Activated CD4-positive, alpha-beta T cell treated with anti-CD3 and anti-CD28 coated beads, Interleukin-2, amount 10 ng/mL, durations not matched to agents 7 days and 5 days (primary cell): ENCODE results near the gene PIP5KL1. TPM values are rescaled to one million over a fixed set of nuclear protein-coding genes. Genes with fewer than 3 reads are reported as not detected.

Experiments
- CTCF ChIA-PET: fragments of 350-600 bp; sonication (Branson Sonifier 250); formaldehyde crosslinking; loops from one replicate; lab custom pipeline; 2021; ENCODE audit warnings: antibody characterized with exemption; lab: Charles Lee
- POLR2A ChIA-PET: fragments of 350-600 bp; sonication (Branson Sonifier 250); formaldehyde crosslinking; loops from one replicate; lab custom pipeline; 2021; ENCODE audit warnings: antibody characterized with exemption; lab: Charles Lee
- DNase-seq: peaks from one replicate; pipeline ENCODE4 v3.0.0-alpha.2; 2020
- H3K27ac Mint-ChIP-seq: one replicate; pipeline ENCODE4 v1.8.0; 2021; ENCODE audit warnings: mild to moderate bottlenecking, moderate library complexity, mixed read lengths
- H3K27me3 Mint-ChIP-seq: one replicate; pipeline ENCODE4 v1.8.0; 2021; ENCODE audit warnings: mixed read lengths
- H3K36me3 Mint-ChIP-seq: one replicate; pipeline ENCODE4 v1.8.0; 2021; ENCODE audit warnings: low read depth, mixed read lengths
- H3K4me1 Mint-ChIP-seq: one replicate; pipeline ENCODE4 v1.8.0; 2021; ENCODE audit warnings: mixed read lengths
- H3K4me3 Mint-ChIP-seq: one replicate; pipeline ENCODE4 v1.8.0; 2021; ENCODE audit warnings: mild to moderate bottlenecking, moderate library complexity, mixed read lengths
- H3K9me3 Mint-ChIP-seq: one replicate; pipeline ENCODE4 v1.8.0; 2021; ENCODE audit warnings: mixed read lengths
- total RNA-seq, 2 experiments: library from RNA; stranded (reverse); gene quantifications; one replicate each; pipeline ENCODE4 v1.2.3, GENCODE V29; 2021

PIP5KL1 gene
- total RNA-seq, 2 experiments from 2014 or later: 2.5 to 4.1 TPM

DNA sequence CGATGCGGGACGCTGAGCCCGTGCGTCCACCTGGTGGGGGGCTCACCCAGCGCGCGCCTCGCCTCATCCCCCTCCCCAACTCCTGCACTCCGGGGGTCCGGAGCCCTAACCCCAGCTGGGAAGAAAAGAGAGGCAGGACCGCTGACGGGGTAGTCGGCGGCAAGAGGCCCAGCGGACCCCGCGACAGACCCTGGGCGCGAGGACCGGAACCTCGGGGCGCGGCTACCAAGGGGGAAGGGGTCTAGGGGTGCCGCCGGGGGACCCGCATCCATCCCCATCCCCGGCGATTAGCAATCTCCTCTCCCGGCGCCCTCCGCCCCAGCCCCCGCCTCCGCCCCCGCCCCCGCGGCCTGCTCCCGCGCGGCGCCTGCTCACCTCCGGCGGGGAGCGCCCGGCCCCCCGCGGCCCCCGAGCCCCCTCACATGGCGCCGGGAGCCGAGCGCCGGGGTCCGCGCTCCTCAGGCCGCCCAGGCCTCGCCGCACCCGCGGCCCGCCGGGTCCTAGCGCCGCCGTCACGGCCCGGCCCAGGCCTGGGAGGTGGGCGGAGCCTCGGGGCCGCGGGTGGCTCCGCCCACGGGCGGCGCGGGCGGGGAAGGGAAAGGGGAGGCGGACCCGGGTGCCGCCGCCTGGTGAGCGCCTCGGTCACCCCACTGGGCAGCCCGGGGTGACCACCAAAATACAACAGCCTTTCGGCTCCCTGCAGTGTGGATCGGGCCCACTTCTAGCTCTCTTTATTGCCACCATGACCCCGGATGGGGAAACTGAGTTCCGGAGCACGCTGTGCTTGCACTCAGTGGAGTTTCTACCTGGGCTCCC, 31.2 kb downstream of the PIP5KL1 start, which contains the start of gene ST6GALNAC6:
TSS of gene ST6GALNAC6 (minus strand) at position 476 of the 816 bp plus-strand sequence. CDS start 1,622 bp downstream, outside the sequence.
- DNase-seq: peak; percentile 65
- ChIA-PET CTCF (interaction anchor here (0.6 to 1.5 kb wide), 6 partner anchors 8 to 165 kb away, joined by 3 read pairs; partner anchors contain the start of gene TOR2A), POLR2A (no interaction called here)
- H3K4me1 Mint-ChIP-seq: peaks cover 48% of the 10 kb centered on the region
- H3K4me3 Mint-ChIP-seq: peak within 1 kb of the TSS; percentile 85
- peaks cover 2% of the 10 kb centered on the region for H3K9me3 Mint-ChIP-seq
- H3K27me3 Mint-ChIP-seq: no peaks in the 10 kb centered on the region
- peaks cover 51% of the 10 kb centered on the region for H3K36me3 Mint-ChIP-seq
- H3K27ac Mint-ChIP-seq: peak within 1 kb of the TSS; percentile 77

DNA sequence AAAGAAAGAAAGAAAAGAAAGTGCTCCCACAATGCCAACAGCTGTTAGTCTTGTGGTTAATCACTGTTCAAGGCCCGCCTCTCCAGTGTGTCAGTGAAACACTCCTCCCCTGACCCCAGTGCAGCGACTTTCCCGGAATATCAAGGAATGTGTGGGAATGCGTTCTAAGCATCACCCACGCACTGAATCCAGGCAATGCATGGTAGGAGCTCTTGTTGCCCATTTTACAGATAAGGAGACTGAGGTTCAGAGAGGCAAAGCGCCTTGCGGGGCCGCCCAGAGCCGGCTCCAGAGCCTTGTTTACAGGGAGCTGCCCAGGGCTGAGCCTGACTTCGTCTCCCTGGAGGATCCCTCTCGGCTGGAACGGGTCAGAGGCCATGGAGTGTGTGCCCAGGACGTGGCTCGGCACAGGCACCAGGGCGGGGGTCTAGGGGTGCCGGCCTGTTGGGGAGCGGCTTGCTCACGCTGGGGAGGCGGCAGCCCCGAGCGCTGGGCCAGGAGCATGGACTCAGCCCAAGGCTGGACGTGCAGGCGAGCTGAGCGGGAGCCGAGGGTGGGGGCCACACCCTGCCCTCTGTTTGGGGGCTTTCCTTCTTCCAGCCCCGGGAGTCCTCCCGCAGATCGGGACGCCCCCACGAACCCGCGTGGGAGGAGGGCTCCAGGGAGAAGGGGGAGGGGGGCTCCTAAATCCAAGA, 32.0 kb downstream of the PIP5KL1 start:
- Mint-ChIP-seq H3K9me3 (peaks cover 4% of the 10 kb centered on the region), H3K36me3 (peaks cover 53% of the 10 kb centered on the region), H3K4me1 (peaks cover 43% of the 10 kb centered on the region), H3K27ac (peak overlapping the region; percentile 77), H3K4me3 (peak overlapping the region; percentile 85), H3K27me3 (no peaks in the 10 kb centered on the region)
- POLR2A ChIA-PET: no interaction called here
- CTCF ChIA-PET: no interaction called here
- no peak for DNase-seq

DNA sequence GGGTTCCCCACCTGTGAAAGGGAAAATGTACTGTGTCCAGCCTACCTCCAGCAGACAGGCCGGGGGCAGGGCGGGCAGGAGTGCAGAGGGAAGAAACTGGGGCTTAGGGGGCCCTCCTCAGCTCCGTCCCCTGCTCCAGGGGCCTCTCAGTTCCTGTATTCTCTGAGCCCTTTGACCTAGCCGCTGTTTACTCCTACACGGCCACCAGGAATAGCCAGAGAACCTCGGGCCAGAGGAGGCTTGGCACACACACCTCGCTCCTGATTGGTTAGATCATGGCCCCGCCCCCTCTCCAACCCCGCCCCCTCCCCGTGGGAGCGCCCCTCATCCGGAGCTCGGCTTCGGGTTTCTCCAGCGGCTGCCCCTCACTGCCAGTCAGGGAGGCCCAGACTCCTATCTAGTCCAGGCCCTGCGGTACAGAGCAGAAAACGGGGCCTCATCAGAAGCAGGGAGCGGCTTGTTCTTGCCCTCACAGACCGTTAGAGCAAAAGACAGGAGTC, 33.3 kb downstream of the PIP5KL1 start:
- H3K36me3 Mint-ChIP-seq: peaks cover 65% of the 10 kb centered on the region
- no peak overlapping the region for H3K27ac Mint-ChIP-seq
- CTCF ChIA-PET: interaction anchor here (0.9 to 1.0 kb wide), 2 partner anchors 27 to 111 kb away, joined by 3 read pairs; partner anchors contain the start of gene CDK9
- no peak overlapping the region for H3K4me3 Mint-ChIP-seq
- no peak for DNase-seq
- no peaks in the 10 kb centered on the region for H3K27me3 Mint-ChIP-seq
- POLR2A ChIA-PET: interaction anchor here (0.6 kb wide), 1 partner anchor 109 kb away, joined by 3 read pairs; no protein-coding TSS in a partner anchor
- H3K4me1 Mint-ChIP-seq: peaks cover 43% of the 10 kb centered on the region
- H3K9me3 Mint-ChIP-seq: peaks cover 14% of the 10 kb centered on the region

DNA sequence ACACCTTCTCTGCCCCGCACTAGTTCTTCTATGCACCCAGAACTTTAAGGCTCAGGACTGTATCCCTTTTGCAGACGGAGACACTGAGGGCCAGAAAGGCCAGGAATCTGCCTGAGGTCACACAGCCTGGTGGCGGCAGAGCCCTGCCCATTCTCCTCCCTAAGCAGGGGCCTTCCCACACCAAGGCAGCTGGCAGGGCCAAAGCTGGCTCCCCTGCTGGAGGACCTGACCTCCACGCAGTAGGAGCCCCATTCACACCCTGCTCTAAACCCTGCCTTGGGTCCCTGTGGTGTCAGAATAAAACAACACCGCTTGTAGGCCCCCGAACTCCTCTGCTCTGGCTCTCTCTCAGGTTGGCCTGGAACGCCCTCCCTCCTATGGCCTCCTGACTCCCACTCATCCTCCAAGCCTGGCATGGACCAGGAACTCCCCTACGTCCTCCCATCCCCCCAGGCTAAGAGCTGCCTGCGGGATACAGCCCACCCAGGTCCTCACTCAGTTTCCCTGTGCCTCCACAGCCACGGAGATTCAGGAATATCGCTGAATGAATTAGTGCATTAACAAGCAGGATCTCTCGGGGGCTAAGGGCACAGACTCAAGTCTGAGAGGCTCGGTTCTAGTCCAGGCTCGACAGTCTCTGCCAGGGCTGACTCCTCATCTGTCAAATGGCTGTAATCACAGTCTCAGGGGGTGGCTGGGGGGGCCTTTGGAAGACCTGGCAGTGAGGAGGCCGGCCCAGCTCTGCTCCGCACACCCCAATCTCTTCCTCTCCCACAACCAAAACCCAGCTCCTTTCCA, 34.0 kb downstream of the PIP5KL1 start:
- CTCF ChIA-PET: interaction anchor here (0.9 to 1.9 kb wide), 4 partner anchors 14 to 111 kb away, joined by 3 to 8 read pairs (median 3); partner anchors contain the start of gene CDK9
- DNase-seq: no peak
- Mint-ChIP-seq H3K4me3 (no peak overlapping the region), H3K27ac (no peak overlapping the region), H3K27me3 (no peaks in the 10 kb centered on the region), H3K9me3 (peaks cover 14% of the 10 kb centered on the region), H3K36me3 (peaks cover 68% of the 10 kb centered on the region), H3K4me1 (peaks cover 41% of the 10 kb centered on the region)
- POLR2A ChIA-PET: interaction anchor here (0.6 kb wide), 1 partner anchor 109 kb away, joined by 3 read pairs; no protein-coding TSS in a partner anchor

DNA sequence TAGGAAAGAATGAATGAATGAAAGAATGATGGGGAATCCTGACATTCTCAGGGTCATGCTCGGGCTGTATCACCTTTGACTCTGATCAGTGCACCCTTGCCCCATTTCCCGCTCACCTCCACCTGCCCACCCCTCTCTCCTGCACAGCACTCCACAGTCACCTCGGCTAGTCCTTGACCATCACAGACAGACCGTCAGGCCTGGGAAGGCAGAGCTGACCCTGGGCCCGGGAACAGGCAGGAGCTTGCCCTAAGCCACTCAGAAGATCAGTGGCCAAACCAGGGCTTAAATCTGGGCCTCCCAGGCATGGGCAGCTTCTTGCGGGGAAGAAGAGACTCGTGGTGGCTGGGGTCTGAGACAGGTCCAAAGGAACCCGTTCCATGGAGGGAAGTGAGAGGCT, 34.8 kb downstream of the PIP5KL1 start:
- CTCF ChIA-PET: interaction anchor here (1.0 to 1.9 kb wide), 4 partner anchors 14 to 161 kb away, joined by 3 to 8 read pairs (median 4); partner anchors contain the start of gene TOR2A
- no peak for DNase-seq
- peaks cover 74% of the 10 kb centered on the region for H3K36me3 Mint-ChIP-seq
- H3K4me3 Mint-ChIP-seq: no peak overlapping the region
- H3K4me1 Mint-ChIP-seq: peaks cover 38% of the 10 kb centered on the region
- no peaks in the 10 kb centered on the region for H3K27me3 Mint-ChIP-seq
- POLR2A ChIA-PET: no interaction called here
- peaks cover 14% of the 10 kb centered on the region for H3K9me3 Mint-ChIP-seq
- no peak overlapping the region for H3K27ac Mint-ChIP-seq

DNA sequence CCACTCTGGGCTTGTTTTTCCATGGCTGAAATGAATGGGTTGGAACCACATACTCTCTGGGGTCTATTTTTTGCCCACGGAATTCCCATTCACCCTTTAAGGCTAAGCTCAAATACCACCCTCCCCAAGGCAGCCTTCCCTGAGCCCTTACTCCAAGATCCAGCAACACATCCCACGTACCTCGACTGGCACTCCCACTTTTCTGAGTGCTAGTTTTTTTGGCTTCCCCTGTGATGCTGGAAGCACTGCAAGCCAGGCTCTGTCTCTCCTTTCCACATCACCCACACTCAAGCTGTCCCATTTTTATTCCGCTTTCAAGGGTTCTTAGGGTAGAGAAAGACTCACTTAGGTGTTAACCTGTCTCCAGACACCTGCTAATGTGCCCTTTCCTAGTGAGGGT, 37.2 kb downstream of the PIP5KL1 start:
- Mint-ChIP-seq H3K4me3 (no peak overlapping the region), H3K27ac (no peak overlapping the region), H3K4me1 (peaks cover 29% of the 10 kb centered on the region), H3K9me3 (peaks cover 14% of the 10 kb centered on the region), H3K27me3 (no peaks in the 10 kb centered on the region), H3K36me3 (peaks cover 79% of the 10 kb centered on the region)
- no peak for DNase-seq
- CTCF ChIA-PET: interaction anchor here (0.7 to 1.6 kb wide), 3 partner anchors 28 to 158 kb away, joined by 3 to 9 read pairs (median 4); partner anchors contain the start of gene TOR2A
- POLR2A ChIA-PET: no interaction called here

DNA sequence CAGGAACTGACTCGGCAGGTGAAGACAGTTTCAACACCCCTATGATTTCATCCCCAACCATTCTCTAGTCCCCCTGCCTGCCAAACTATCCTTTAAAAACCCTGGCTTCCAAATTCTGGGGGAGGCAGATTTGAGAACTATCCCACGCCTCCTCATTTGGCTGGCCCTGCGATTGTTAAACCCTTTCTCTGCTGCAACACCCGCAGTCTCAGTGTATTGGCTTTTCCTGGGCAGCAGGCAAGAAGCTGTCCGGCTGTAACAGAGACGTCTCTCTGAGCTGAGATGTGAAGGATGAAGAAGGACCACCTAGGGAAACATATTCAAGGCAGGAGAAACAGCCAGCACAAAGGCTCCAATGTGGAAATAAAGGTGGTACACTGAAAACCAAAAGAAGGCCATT, 37.7 kb downstream of the PIP5KL1 start:
- Mint-ChIP-seq H3K27me3 (no peaks in the 10 kb centered on the region), H3K27ac (peak overlapping the region; percentile 1), H3K4me3 (no peak overlapping the region), H3K36me3 (peaks cover 79% of the 10 kb centered on the region), H3K9me3 (peaks cover 14% of the 10 kb centered on the region), H3K4me1 (peaks cover 26% of the 10 kb centered on the region)
- CTCF ChIA-PET: interaction anchor here (1.2 to 1.6 kb wide), 3 partner anchors 23 to 157 kb away, joined by 4 to 9 read pairs (median 4); partner anchors contain the start of gene TOR2A
- POLR2A ChIA-PET: no interaction called here
- no peak for DNase-seq

DNA sequence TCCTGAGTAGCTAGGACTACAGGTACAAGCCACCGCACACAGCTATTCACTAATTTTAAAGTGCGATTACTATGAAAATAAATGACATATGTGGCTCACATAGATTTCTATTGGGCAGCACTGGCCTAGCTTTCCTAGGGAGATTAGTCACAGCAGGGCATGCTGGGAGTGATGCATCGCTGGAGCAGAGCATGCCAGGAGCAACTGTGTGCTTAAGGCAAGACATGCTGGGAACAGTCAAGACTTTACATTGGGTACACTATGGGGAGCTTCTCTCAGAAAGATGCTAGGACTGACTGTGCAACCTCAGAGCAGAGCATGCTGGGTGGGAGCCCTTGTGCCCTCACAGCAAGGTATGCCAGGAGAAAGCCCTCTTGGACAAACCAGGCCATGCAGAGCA, 40.5 kb downstream of the PIP5KL1 start:
- no peak for DNase-seq
- POLR2A ChIA-PET: no interaction called here
- Mint-ChIP-seq H3K27ac (no peak overlapping the region), H3K9me3 (peaks cover 14% of the 10 kb centered on the region), H3K4me1 (peaks cover 15% of the 10 kb centered on the region), H3K36me3 (peaks cover 71% of the 10 kb centered on the region), H3K4me3 (no peak overlapping the region), H3K27me3 (no peaks in the 10 kb centered on the region)
- CTCF ChIA-PET: interaction anchor here (0.9 to 2.1 kb wide), 6 partner anchors 14 to 155 kb away, joined by 4 to 8 read pairs (median 4); partner anchors contain the start of gene TOR2A

DNA sequence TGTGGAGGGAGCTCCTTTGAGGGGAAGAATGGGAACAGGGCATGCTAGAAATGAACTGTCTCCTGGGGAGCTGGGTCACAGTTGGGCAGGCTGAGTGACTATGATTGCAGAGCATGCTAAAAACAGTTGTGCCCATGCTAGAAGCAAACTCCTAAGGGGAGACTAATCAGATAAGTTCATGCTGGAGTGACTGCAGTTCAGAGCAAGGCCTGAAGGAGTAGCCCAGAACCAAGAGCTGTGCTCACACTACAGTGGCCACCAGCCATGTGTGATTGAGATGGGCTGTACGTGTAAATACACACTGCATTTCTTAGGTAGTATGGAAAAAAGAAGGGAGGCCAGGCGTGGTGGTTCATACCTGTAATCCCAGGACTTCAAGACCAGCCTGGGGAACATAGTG, 42.8 kb downstream of the PIP5KL1 start:
- H3K4me1 Mint-ChIP-seq: peaks cover 15% of the 10 kb centered on the region
- H3K4me3 Mint-ChIP-seq: no peak overlapping the region
- peaks cover 2% of the 10 kb centered on the region for H3K9me3 Mint-ChIP-seq
- H3K27me3 Mint-ChIP-seq: no peaks in the 10 kb centered on the region
- no peak overlapping the region for H3K27ac Mint-ChIP-seq
- ChIA-PET CTCF (interaction anchor here (0.5 to 1.4 kb wide), 4 partner anchors 18 to 717 kb away, joined by 3 to 6 read pairs (median 4); no protein-coding TSS in a partner anchor), POLR2A (no interaction called here)
- H3K36me3 Mint-ChIP-seq: peaks cover 62% of the 10 kb centered on the region
- no peak for DNase-seq

DNA sequence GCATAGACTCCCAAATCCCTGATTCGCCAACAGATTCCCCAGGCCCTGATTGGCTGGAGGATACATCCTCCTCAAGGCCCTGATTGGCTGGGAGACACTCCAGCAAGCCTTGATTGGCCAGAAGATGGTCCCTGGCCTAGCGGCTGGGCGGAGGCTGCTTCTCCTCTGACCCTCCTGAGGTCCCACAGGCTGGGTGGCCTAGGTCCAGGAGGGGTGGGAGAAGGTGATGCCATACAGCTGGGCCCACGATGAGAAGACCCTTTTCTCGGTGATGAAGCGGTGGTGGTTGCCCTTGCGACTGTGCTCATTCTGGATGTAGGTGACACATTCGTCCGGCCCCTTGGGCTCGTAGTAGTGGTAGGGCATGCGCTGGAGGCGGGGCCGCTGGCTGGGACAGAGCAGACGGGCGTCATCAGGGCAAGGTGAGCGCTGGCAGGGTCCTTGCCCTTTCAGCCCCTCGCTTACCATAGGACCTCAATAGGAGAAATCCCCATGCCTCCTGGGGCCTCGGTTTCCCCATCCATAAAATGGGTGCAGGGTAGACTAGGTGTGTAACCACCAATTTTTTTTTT, 44.1 kb downstream of the PIP5KL1 start:
- Mint-ChIP-seq H3K9me3 (no peaks in the 10 kb centered on the region), H3K4me3 (no peak overlapping the region), H3K27me3 (no peaks in the 10 kb centered on the region), H3K4me1 (peaks cover 7% of the 10 kb centered on the region), H3K27ac (no peak overlapping the region), H3K36me3 (peaks cover 54% of the 10 kb centered on the region)
- DNase-seq: no peak
- CTCF ChIA-PET: interaction anchor here (1.1 to 1.4 kb wide), 2 partner anchors 17 to 34 kb away, joined by 3 to 6 read pairs; no protein-coding TSS in a partner anchor
- POLR2A ChIA-PET: no interaction called here

DNA sequence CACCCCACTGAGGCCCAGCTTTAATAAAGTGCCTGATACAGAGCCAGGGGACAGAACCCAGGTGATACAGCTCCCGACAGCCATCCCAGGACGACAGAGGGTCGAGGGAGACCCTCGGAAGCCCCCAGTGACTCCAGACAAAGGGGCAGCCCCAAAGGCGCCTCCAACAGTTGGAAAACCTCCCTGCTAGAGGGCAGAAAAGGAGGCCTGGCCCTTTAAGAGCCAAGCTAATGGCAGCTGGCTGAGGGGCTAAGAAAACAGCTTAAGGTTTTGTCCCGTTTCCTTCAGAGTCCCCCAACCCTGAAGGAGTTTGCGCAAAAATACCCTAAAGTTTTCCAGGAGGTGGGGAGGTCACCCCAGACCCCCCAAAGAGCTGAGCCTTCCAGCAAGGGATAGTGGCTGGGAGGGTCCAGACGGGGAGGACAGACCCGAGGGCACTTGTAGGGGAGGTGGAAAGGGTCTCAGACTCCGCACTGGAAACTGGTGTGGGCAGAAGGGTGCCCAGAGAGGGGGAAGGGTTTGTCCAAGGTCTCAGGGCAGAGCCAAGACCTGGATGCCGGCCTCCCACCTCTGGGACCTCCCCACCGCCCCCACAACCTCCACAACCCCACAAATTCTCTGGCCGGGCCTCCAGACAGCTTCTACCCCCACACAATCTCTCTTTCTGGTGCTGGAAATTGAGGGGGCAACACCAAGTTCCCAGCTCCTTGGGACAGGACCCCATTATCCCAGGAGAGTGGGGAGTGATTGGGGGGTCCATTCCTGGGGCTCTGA, 44.9 kb downstream of the PIP5KL1 start:
- H3K27me3 Mint-ChIP-seq: no peaks in the 10 kb centered on the region
- H3K4me3 Mint-ChIP-seq: no peak overlapping the region
- H3K36me3 Mint-ChIP-seq: peaks cover 47% of the 10 kb centered on the region
- H3K27ac Mint-ChIP-seq: no peak overlapping the region
- DNase-seq: no peak
- ChIA-PET CTCF (interaction anchor here (0.6 to 1.6 kb wide), 6 partner anchors 9 to 151 kb away, joined by 3 to 11 read pairs (median 3); partner anchors contain the start of gene TOR2A), POLR2A (no interaction called here)
- H3K9me3 Mint-ChIP-seq: no peaks in the 10 kb centered on the region
- H3K4me1 Mint-ChIP-seq: peaks cover 5% of the 10 kb centered on the region
